ENCODE results near the gene E2F3. TPM values are rescaled to one million over a fixed set of nuclear protein-coding genes. Genes with fewer than 3 reads are reported as not detected.

E2F3 gene
- total RNA-seq, 4 donors from 2014 or later = 1.8 to 5.5 (median 3.3) TPM

DNA sequence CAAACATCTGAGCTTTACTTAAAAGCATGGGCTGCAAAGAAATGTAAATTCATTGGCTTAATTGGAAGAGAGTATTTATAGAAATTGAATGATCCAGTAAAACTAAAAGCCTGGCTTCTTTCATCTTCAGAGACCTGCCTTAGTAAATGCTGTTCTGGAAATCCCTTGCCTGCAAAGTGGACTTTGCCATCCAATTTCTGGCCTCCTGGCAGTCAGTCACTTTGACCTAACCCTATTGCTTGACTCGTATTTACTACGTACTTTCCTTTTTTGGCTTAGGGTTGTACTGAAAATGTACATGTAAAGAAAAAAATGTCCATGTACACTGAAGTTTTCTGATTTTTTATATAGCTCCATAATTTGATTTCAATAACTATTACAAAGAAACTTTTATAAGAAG lies 47.1 kb downstream of the E2F3 start:
- H3K36me3 ChIP-seq = no peaks in the 10 kb centered on the region
- no peak for TF ChIP-seq POLR2A (IDR thresholded peaks at IDR 0.05)
- TF ChIP-seq, protein P1, sequence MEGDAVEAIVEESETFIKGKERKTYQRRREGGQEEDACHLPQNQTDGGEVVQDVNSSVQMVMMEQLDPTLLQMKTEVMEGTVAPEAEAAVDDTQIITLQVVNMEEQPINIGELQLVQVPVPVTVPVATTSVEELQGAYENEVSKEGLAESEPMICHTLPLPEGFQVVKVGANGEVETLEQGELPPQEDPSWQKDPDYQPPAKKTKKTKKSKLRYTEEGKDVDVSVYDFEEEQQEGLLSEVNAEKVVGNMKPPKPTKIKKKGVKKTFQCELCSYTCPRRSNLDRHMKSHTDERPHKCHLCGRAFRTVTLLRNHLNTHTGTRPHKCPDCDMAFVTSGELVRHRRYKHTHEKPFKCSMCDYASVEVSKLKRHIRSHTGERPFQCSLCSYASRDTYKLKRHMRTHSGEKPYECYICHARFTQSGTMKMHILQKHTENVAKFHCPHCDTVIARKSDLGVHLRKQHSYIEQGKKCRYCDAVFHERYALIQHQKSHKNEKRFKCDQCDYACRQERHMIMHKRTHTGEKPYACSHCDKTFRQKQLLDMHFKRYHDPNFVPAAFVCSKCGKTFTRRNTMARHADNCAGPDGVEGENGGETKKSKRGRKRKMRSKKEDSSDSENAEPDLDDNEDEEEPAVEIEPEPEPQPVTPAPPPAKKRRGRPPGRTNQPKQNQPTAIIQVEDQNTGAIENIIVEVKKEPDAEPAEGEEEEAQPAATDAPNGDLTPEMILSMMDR (IDR thresholded peaks at IDR 0.05) = no peak
- intact Hi-C loops (cut with DNase I; ENCODE audit: low total_unique reads) = no loop called here

DNA sequence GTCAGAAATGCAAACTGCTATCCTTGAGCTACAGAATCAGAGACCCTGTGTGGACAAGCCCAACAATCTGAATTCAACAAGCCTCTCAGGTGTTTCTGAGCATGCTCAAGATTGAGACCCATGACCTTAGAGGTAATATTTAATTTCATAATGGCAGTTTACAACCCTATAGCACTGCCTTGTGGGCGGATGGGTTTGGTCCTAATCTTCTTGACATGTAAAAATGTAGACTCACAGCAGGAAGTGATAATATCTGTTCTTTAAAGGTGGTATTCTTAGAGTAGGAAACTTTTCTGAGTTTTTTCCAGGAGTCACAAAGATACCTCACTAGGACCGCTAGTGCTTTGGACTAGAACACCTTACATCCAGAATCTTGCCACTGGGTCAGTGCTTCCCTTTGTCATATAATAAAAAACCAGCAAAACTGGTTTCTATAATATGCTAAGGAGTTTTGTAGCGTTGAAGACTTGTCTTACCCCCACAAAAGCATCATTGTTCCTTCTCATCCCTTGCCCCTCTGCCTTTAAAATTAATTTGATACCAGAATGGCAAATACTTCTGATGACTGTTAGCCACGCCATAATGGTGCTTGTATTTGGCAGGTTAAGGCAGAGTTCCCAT lies 52.6 kb downstream of the E2F3 start:
- DNase-seq = no peak
- TF ChIP-seq, protein P1 (IDR thresholded peaks at IDR 0.05) = no peak
- TF ChIP-seq POLR2A (IDR thresholded peaks at IDR 0.05) = no peak
- no peaks in the 10 kb centered on the region for H3K4me1 ChIP-seq
- H3K4me3 ChIP-seq = no peak overlapping the region
- no peaks in the 10 kb centered on the region for H3K27me3 ChIP-seq
- no peak overlapping the region for H3K27ac ChIP-seq
- no peaks in the 10 kb centered on the region for H3K9me3 ChIP-seq
- H3K36me3 ChIP-seq = no peaks in the 10 kb centered on the region
- intact Hi-C loops (cut with DNase I; ENCODE audit: low total_unique reads) = no loop called here

More for the DNA sequence above, 47.1 kb downstream of the E2F3 start:
- H3K27ac ChIP-seq = no peak overlapping the region
- H3K4me3 ChIP-seq = no peak overlapping the region
- no peak for DNase-seq
- H3K9me3 ChIP-seq = no peaks in the 10 kb centered on the region
- no peaks in the 10 kb centered on the region for H3K4me1 ChIP-seq
- H3K27me3 ChIP-seq = no peaks in the 10 kb centered on the region

DNA sequence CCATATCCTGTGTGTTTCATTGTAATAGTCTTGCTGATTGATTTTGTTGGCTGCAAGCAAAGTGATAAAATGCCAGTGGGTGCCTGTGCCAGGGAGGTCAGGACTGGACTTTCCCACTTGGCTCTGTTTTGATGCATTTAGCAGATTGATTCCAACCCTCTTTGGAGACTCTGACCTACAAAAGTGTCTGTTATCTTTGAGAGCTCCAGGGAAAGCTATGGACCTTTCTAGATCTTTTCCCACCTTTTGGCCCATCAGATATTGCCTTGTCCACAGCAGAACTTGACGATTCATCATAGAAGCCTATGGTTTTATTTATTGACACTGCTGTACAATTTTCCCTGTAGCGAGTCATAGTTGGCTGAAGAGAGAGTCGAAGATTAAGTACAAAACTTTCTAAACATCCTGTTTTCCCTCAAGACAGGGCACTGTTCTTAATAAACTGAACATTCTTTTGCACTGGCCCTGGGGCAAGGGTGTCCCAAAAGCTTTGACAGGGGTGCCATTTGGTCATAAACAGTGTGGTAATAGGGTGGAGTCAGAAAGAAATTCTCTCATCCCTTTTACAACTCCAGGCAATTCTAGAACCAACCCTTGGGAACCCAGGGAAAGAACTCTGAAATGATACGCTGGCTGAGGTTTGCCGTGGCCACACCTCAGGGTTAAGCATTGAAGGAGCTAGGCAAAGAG lies 53.7 kb downstream of the E2F3 start:
- TF ChIP-seq, protein P1 (IDR thresholded peaks at IDR 0.05) = no peak
- Histone ChIP-seq H3K36me3 (no peaks in the 10 kb centered on the region), H3K4me1 (no peaks in the 10 kb centered on the region), H3K27ac (no peak overlapping the region), H3K9me3 (no peaks in the 10 kb centered on the region), H3K4me3 (no peak overlapping the region), H3K27me3 (no peaks in the 10 kb centered on the region)
- intact Hi-C loops (cut with DNase I; ENCODE audit: low total_unique reads) = no loop called here
- DNase-seq = no peak

DNA sequence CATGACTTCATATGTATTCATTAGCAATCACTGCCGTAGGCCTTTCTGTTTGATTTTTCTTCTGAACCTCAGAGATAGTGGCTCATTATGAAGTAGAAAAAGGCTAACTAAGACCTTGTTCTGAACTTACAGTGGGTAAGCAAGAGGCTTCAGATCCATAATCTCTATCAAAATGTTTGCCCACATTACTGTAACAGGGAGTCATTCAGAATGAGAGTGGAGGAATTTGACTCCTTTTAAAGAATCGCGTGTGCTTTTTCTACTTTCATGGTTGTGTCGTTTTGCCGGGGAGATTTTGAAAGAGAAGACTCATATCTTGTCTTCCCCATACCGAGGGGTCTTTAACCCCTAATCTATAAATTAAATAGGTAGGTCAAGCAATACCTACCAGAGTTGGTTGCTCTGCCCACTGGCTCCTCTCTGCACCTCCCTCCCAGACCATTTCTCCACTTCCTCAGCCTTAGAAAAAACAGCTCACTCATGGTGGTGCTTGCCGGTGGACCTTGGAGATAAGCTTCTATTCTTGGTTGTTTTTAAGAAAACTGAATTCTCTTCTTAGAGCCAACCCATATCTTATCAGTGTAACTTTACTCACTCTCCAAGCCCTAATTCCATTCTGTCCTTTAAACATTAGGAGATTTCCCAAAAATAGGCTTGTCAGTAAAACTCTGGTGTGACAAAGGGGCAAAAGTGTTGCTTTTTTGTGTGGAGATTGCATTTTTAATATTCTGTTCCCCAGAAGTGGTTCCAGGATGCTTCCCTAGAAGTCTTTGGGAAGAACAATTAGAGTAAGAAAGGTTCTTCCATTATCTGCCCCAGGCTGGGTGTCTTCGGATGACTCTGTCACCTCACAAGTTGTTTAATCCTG lies 56.6 kb downstream of the E2F3 start:
- H3K4me1 ChIP-seq = no peaks in the 10 kb centered on the region
- H3K4me3 ChIP-seq = no peak overlapping the region
- H3K27ac ChIP-seq = no peak overlapping the region
- intact Hi-C loops (cut with DNase I; ENCODE audit: low total_unique reads) = no loop called here
- H3K9me3 ChIP-seq = no peaks in the 10 kb centered on the region
- no peaks in the 10 kb centered on the region for H3K36me3 ChIP-seq
- no peaks in the 10 kb centered on the region for H3K27me3 ChIP-seq
- no peak for DNase-seq
- no peak for TF ChIP-seq POLR2A (IDR thresholded peaks at IDR 0.05)
- TF ChIP-seq, protein P1 (IDR thresholded peaks at IDR 0.05) = no peak

DNA sequence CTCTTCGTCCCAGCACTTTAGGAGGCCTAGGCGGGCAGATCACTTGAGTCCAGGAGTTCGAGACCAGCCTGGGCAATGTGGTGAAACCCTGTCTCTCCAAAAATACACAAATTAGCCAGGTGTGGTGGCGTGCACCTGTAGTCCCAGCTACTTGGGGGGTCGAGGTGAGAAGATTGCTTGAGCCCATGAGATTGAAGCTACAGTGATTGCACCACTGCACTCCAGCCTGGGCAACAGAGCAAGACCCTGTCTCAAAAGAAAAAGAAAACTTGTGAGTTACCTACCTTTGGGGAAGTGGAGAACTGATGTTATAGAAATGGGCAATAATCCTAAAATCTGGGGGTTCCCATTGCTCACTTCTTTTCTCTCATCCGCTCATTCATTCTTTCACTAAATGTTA lies 58.0 kb downstream of the E2F3 start:
- H3K9me3 ChIP-seq = no peaks in the 10 kb centered on the region
- intact Hi-C loops (cut with DNase I; ENCODE audit: low total_unique reads) = no loop called here
- H3K27me3 ChIP-seq = no peaks in the 10 kb centered on the region
- no peak for DNase-seq
- no peaks in the 10 kb centered on the region for H3K4me1 ChIP-seq
- no peaks in the 10 kb centered on the region for H3K36me3 ChIP-seq
- H3K4me3 ChIP-seq = no peak overlapping the region
- no peak overlapping the region for H3K27ac ChIP-seq
- TF ChIP-seq, protein P1 (IDR thresholded peaks at IDR 0.05) = no peak
- no peak for TF ChIP-seq POLR2A (IDR thresholded peaks at IDR 0.05)

All from uterus (tissue), 4 donors.